22Rv1 (cell line): Measurements from ENCODE around the gene NDUFV2.

ENCODE experiments used
- H3K27ac ChIP-seq: fragments of 450-650 bp; 2 replicates; pipeline ENCODE4 v1.5.1; 2017
- CTCF ChIP-seq: fragments of 450-650 bp; IDR thresholded peaks from 2 replicates; pipeline ENCODE4 v1.5.1; 2017; ENCODE audit warnings: mild to moderate bottlenecking
- ZFX ChIP-seq: fragments of 450-650 bp; IDR thresholded peaks from 2 replicates; pipeline ENCODE4 v1.6.1; 2017; ENCODE audit warnings: antibody characterized with exemption, borderline replicate concordance

The NDUFV2 gene

GRCh38 chr18:9117980-9118841 lies 15.7 kb downstream of the NDUFV2 start:
- no peak overlapping the region for H3K27ac ChIP-seq
- TF ChIP-seq CTCF (no peak), ZFX (no peak)

DNA sequence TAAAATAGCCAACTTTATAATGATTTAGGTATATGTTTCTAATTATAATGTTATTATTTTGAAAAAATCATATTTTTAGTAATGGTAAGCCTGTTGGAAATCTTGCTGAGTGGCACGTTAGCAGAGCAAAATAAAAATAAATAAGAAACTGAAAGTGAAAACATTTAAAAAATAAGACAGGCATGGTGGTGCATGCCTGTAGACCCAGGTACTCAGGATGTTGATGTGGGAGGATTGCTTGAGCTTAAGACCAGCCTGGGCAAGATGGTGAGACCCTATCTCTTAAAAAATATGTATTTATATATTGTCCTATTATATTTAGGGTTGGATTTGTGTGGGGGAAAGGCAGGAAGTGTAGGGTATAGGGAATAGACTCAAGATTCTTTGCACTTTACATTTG lies 18.3 kb downstream of the NDUFV2 start:
- TF ChIP-seq CTCF = no peak
- TF ChIP-seq ZFX = no peak
- no peak overlapping the region for H3K27ac ChIP-seq

- TF ChIP-seq ZFX (no peak), CTCF (no peak)
- H3K27ac ChIP-seq = no peak overlapping the region
Measured at GRCh38 chr18:9123520-9123919, 21.0 kb downstream of the NDUFV2 start.

GRCh38 chr18:9124824-9125223 lies 22.3 kb downstream of the NDUFV2 start:
- H3K27ac ChIP-seq = no peak overlapping the region
- TF ChIP-seq CTCF = no peak
- TF ChIP-seq ZFX = no peak

GRCh38 chr18:9126337-9126736 lies 23.8 kb downstream of the NDUFV2 start:
- no peak overlapping the region for H3K27ac ChIP-seq
- TF ChIP-seq CTCF = no peak
- no peak for TF ChIP-seq ZFX

GRCh38 chr18:9130195-9130594 lies 27.7 kb downstream of the NDUFV2 start:
- TF ChIP-seq CTCF = no peak
- no peak for TF ChIP-seq ZFX
- no peak overlapping the region for H3K27ac ChIP-seq

- no peak for TF ChIP-seq CTCF
- no peak for TF ChIP-seq ZFX
- H3K27ac ChIP-seq = no peak overlapping the region
Measured at GRCh38 chr18:9130806-9131205, 28.3 kb downstream of the NDUFV2 start.
